IPS-18a (cell line): Measurements from ENCODE around the gene JARID2.

Source experiments
- H3K27ac ChIP-seq: one replicate; pipeline ENCODE4 v1.5.1; 2013; ENCODE audit warnings: low read length
- H3K27me3 ChIP-seq: one replicate; pipeline ENCODE4 v1.6.1; 2013; ENCODE audit warnings: mild to moderate bottlenecking, low read length; ENCODE audit not compliant: control insufficient read depth, insufficient read depth
- H3K36me3 ChIP-seq: one replicate; pipeline ENCODE4 v1.6.1; 2013; ENCODE audit warnings: low read depth, low read length; ENCODE audit not compliant: control insufficient read depth
- H3K4me1 ChIP-seq: one replicate; pipeline ENCODE4 v1.6.1; 2013; ENCODE audit warnings: low read depth, low read length; ENCODE audit not compliant: control insufficient read depth
- H3K4me3 ChIP-seq: one replicate; pipeline ENCODE4 v1.5.1; 2013; ENCODE audit warnings: low read length
- H3K9ac ChIP-seq: one replicate; pipeline ENCODE4 v1.6.1; 2013; ENCODE audit warnings: mild to moderate bottlenecking, low read length, moderate library complexity
- H3K9me3 ChIP-seq: one replicate; pipeline ENCODE4 v1.6.1; 2013; ENCODE audit warnings: low read depth, low read length; ENCODE audit not compliant: control insufficient read depth

JARID2 gene

DNA sequence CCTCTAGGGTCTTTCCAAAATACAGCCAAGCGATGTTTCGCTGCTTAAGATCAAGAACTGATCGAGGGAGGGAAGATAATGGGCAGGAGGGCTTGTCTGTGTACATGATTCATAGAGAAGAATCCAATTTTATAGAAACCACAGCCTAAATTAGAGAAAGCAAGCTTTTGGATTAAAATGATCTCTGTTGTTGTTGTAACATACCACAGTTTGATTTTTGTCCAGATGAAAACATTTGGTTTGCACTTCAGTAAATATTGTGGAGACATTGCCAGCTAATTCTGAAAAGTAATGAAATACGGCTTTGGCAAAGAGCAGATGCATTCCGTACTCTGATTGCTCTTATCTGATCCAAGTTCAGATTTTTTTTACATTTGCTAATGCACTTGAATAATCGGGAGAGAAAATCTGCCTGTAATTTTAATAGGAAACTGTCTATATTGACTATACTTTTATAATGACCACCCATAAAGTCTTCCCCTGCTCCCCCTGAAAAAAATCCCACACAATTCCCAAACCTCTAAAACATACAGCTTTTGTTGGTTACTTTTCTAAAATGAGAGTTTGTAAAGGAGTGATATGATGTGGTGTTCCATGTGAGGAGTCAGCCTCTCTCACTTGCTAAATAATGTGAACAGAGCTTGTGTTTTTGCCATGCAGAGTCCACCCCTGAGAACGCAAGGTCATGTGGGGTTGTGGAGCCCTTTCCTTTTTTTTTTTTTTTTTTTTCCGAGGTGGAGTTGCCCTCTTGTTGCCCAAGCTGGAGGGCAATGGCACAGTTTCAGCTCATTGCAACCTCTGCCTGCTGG is 217.1 kb downstream of the JARID2 start:
- no peak overlapping the region for H3K27ac ChIP-seq
- H3K27me3 ChIP-seq: no peaks in the 10 kb centered on the region
- no peaks in the 10 kb centered on the region for H3K36me3 ChIP-seq
- H3K9ac ChIP-seq: no peak overlapping the region
- H3K4me3 ChIP-seq: no peak overlapping the region
- no peaks in the 10 kb centered on the region for H3K9me3 ChIP-seq
- H3K4me1 ChIP-seq: peaks cover 31% of the 10 kb centered on the region

DNA sequence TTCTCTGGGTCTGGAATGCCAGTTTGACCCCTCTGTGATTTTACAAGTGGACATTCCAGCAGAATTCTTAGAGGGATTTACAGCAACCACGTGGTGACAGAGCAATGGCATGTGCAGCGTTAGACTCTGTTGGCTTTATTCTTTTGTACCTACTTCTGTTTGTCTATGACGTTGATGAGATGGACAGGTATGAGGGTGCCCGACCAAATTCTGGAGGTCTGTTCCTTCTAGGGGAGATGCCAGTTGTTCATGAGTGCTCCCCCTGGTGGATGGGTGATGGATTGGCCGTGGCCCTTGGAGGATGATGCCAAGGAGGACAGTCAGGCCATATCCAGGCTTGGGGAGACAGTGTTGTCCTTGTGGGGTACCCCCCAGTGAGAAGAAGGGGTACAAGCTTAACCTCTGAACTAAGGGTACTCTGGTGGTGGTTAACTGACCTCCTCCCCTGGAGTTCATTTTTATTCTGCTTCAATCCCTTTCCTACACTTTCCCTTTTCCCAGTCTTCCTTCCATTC is 218.4 kb downstream of the JARID2 start:
- Histone ChIP-seq H3K27ac (no peak overlapping the region), H3K9me3 (no peaks in the 10 kb centered on the region), H3K27me3 (no peaks in the 10 kb centered on the region), H3K4me1 (peaks cover 19% of the 10 kb centered on the region), H3K4me3 (no peak overlapping the region), H3K36me3 (peaks cover 9% of the 10 kb centered on the region), H3K9ac (no peak overlapping the region)

DNA sequence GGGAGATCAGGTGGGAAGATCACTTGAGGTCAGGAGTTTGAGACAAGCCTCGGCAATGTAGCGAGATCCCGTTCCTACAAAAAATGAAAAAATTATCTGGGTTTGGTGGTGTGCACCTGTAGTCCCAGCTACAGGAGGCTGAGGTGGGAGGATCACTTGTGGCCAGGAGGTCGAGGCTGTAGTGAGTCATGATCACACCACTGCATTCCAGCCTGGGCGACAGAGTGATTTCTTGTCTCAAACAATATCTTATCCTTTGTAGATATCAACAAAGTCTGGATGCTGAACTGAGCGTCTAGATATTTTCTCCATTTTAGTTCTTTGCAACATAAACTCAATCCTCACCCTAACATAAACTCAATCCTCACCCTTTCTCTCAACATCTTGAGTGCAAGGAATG is 219.3 kb downstream of the JARID2 start:
- Histone ChIP-seq H3K36me3 (peaks cover 15% of the 10 kb centered on the region), H3K4me1 (peaks cover 10% of the 10 kb centered on the region), H3K27ac (no peak overlapping the region), H3K9me3 (no peaks in the 10 kb centered on the region), H3K9ac (no peak overlapping the region), H3K4me3 (no peak overlapping the region), H3K27me3 (no peaks in the 10 kb centered on the region)

DNA sequence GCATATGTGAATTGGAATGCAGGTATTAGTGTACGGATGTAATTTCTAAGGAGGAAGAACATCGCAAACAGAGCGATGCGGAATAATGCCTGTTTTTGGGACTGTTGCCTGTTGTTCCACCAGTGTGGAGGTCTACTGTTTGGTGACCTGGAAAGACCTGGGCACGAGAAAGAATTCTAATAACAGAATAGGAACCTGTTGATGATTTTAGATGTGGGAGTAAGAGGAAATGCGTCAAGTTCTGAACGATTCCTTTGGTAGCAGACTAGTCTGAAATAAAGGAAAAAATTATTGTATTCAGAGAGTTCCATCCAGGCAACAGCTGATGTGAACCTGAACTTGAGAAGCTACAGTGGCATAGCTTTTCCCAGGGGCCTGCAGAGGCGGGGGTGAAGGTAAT is 224.9 kb downstream of the JARID2 start:
- no peak overlapping the region for H3K9ac ChIP-seq
- H3K4me1 ChIP-seq: peaks cover 7% of the 10 kb centered on the region
- H3K27me3 ChIP-seq: no peaks in the 10 kb centered on the region
- no peaks in the 10 kb centered on the region for H3K9me3 ChIP-seq
- H3K27ac ChIP-seq: no peak overlapping the region
- H3K36me3 ChIP-seq: peaks cover 51% of the 10 kb centered on the region
- H3K4me3 ChIP-seq: no peak overlapping the region

DNA sequence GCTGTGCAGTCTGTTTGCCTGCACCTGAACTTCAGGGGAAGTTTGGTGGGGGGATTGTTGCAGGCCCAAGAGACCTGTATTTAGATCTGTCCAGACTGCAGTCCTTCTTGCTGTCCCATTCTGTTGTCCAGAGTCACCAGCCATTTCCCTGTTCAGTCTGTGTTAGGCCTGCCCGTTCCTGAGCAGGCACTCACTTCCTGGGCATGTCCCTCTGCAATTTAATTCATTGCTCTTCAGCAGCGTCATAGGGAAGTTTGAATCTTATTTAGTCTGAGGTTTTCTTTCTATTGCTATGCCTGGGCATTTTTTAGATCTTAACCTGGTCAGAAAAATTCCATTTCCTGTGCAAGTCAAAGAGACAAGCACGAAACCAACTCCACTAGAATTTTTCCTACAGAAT is 226.8 kb downstream of the JARID2 start:
- Histone ChIP-seq H3K4me1 (peaks cover 7% of the 10 kb centered on the region), H3K27ac (no peak overlapping the region), H3K4me3 (no peak overlapping the region), H3K9ac (no peak overlapping the region), H3K36me3 (peaks cover 59% of the 10 kb centered on the region), H3K9me3 (no peaks in the 10 kb centered on the region), H3K27me3 (no peaks in the 10 kb centered on the region)

DNA sequence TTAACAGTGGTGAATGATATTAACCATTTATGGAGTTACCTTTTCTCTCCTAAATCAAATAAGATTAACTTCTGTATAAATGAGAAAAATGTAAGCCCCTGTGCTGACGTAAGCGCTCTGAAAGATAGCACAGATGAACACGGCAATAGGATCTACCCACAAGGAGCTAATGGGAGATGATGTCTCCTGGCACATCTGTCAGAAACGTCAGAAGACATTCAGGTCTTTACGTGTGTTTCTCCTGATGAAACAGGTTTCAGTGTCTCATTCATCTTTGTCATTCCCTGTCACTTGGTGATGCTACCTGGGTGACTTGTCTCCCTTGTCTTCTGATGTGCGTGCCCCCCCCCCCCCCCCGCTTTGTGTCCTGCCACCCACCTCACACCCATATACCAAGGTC is 227.3 kb downstream of the JARID2 start:
- Histone ChIP-seq H3K4me3 (no peak overlapping the region), H3K27me3 (no peaks in the 10 kb centered on the region), H3K27ac (no peak overlapping the region), H3K4me1 (peaks cover 7% of the 10 kb centered on the region), H3K36me3 (peaks cover 59% of the 10 kb centered on the region), H3K9ac (no peak overlapping the region), H3K9me3 (no peaks in the 10 kb centered on the region)

DNA sequence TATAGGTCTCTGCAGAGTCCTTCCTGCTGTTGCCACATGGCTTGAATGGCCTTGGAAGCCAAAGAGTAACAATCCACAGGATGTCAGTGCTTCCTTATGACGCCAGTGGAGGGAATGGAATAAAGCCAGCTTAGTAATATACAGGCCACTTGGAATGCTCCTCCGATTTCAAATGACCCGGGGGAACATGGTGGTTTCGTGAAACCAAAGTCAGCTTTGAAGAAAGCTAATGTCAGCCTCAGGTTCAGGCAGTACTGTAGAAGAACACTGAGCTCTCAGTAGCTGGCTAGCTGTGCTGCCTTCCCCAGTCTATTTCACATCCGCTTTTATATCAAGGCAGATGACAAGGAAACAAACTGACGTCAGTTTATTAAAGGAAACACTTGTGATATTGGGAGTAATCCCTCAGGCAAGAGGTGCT is 227.9 kb downstream of the JARID2 start:
- Histone ChIP-seq H3K27ac (no peak overlapping the region), H3K9ac (no peak overlapping the region), H3K4me1 (peaks cover 7% of the 10 kb centered on the region), H3K9me3 (no peaks in the 10 kb centered on the region), H3K36me3 (peaks cover 53% of the 10 kb centered on the region), H3K27me3 (no peaks in the 10 kb centered on the region), H3K4me3 (no peak overlapping the region)

DNA sequence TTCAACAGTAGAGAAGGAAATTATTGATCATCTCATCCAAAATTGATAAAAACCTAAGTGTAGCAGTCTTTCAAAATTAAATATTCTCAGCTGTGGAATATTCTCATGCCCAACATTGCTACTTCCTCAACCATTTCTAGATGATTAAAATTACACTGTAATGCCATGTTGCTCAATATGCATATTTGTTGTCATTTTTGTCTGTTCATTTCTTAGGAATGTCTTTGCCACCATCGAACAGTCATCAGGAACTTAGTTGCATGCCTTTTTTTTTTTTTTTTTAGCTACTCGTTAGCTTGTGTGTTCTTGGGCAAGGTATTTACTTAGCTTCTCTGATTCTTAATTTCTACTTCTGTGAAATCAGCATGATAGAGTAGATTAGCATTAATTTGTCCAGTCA is 228.3 kb downstream of the JARID2 start:
- Histone ChIP-seq H3K4me1 (peaks cover 9% of the 10 kb centered on the region), H3K36me3 (peaks cover 51% of the 10 kb centered on the region), H3K4me3 (no peak overlapping the region), H3K27ac (no peak overlapping the region), H3K9ac (no peak overlapping the region), H3K27me3 (no peaks in the 10 kb centered on the region), H3K9me3 (no peaks in the 10 kb centered on the region)

DNA sequence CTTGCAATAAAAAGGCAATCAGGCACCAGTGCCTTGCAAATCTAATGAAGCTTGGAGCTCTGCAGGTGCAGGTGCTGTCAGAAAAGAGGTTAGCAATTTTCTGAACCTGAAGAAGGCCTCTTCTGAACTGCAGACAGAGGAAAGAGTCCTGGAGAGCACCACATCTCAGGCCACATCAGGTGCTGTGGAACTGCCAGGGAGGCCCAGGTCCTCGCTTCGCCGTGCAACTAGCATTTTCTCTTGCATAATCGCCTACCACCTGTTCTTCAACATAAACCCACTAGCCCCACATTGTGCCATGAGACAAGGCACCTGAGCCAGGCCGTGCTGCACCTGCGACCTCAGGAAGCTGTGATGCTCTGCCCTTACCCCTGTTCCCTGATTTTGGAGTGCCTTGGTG is 229.4 kb downstream of the JARID2 start:
- Histone ChIP-seq H3K9me3 (no peaks in the 10 kb centered on the region), H3K36me3 (peaks cover 44% of the 10 kb centered on the region), H3K4me1 (peaks cover 20% of the 10 kb centered on the region), H3K9ac (no peak overlapping the region), H3K4me3 (no peak overlapping the region), H3K27ac (no peak overlapping the region), H3K27me3 (no peaks in the 10 kb centered on the region)

DNA sequence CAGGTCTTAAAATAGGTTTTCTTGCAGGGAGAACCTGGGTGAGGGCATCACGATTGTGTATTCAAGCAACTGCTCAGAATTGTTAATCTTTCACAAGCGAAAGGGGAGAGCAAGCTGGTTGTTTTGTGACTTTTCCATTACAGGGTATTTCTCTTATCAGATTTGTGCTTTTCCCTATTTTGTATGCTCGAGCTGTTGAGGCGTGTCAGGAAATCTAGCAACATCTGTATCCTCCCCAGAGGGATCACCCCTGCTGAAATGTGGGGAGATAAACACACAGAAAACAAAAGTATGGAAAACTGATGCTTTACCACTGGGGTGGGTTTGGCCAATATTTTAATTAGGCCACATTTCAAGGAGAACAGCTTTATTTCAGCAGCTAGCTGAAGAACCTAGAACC is 230.0 kb downstream of the JARID2 start:
- Histone ChIP-seq H3K4me1 (peaks cover 26% of the 10 kb centered on the region), H3K36me3 (peaks cover 37% of the 10 kb centered on the region), H3K27me3 (no peaks in the 10 kb centered on the region), H3K4me3 (no peak overlapping the region), H3K9me3 (no peaks in the 10 kb centered on the region), H3K27ac (no peak overlapping the region), H3K9ac (no peak overlapping the region)

DNA sequence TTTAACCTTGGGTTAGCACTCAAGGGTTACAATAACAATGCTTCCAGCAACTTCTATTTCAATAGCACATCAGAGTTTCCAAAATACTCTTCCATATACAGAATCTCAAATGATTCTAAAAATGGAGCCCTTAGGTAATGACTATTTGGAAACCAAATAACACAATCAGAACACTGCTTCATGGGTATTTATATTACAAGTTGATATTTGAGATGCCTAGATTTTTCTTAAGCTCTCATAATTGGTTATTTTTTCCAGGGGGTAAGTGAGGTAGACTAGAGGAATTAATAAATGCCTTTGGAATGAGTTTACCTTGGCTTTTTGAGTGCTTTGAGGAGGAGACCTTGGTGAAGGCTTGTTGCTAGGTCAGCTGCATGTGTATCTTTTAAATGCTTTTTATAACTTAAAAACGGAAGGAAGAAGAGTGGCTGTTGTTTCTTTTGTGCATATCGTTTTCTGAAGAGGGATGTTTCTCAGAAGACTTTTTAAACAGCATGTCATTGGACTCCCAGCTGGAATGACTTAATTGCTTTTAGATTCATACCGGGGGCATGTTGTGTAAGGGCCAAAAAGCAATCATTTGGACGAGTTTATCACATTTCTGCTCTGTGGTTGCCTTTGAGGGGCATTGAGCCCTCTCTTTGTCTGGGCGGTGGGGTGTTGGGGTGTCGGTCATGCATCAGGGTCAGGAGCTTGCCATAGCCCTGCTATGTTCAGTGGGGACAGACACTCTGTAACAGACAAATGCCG is 230.9 kb downstream of the JARID2 start:
- Histone ChIP-seq H3K27me3 (no peaks in the 10 kb centered on the region), H3K4me3 (no peak overlapping the region), H3K36me3 (peaks cover 31% of the 10 kb centered on the region), H3K27ac (no peak overlapping the region), H3K4me1 (peaks cover 34% of the 10 kb centered on the region), H3K9me3 (no peaks in the 10 kb centered on the region), H3K9ac (no peak overlapping the region)
